COR-L47 (cell line): Measurements from ENCODE around the gene DEFB121.
"Not testable (repeated sequence)": the region's sequence is repeated elsewhere in the genome, so short reads cannot be mapped to it uniquely, and the experiment has no call there.

Experiments
- DNase-seq: peaks from one replicate; lab custom pipeline; 2025; lab: John Stamatoyannopoulos, UW

DEFB121 gene

GRCh38 chr20:31406115-31406514, at the start of gene DEFB121:
DEFB121 (minus strand) TSS chr20:31406215; CDS start chr20:31406152, 63 bp downstream.
- no peak for DNase-seq

GRCh38 chr20:31454361-31454760, 48.3 kb upstream of the DEFB121 start:
- DNase-seq, result no peak

GRCh38 chr20:31452575-31452974, 46.6 kb upstream of the DEFB121 start:
- DNase-seq, result no peak

DNA sequence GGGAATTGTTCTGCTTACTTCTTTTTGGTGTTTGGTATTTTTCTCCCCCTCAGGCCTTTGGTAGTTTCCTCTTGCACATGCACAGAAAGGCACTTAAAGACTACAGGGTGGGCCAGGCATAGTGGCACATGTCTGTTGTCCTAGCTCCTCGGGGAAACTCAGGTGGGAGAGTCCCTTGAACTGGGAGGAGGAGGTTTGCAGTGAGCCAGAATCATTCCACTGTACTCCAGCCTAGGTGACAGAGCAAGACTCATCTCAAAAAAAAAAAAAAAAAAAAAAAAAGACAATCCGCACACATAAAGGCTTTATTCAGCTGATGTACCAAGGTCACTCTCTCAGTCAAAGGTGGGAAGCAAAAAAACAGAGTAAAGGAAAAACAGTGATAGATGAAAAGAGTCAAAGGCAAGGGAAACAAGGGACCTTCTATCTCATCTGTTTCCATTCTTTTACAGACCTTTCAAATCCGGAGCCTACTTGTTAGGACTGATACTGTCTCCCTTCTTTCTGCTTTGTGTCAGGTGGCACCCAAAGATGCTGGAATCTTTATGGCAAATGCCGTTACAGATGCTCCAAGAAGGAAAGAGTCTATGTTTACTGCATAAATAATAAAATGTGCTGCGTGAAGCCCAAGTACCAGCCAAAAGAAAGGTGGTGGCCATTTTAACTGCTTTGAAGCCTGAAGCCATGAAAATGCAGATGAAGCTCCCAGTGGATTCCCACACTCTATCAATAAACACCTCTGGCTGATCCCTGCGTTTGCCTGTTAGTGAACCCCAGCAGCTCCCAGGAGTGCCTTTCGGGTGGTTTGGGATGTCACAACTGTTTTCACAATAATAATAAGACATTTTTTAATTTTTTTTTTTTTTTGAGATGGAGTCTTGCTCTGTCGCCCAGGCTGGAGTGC, 43.7 kb upstream of the DEFB121 start:
- DNase-seq, result no peak

- DNase-seq, result no peak
Observed at GRCh38 chr20:31446084-31446819, 40.2 kb upstream of the DEFB121 start.

- no peak for DNase-seq
Observed at GRCh38 chr20:31440012-31440659, 34.1 kb upstream of the DEFB121 start, which contains the start of gene DEFB123. DEFB123 (plus strand) TSS chr20:31440632; CDS start chr20:31440699, 67 bp downstream.

DNA sequence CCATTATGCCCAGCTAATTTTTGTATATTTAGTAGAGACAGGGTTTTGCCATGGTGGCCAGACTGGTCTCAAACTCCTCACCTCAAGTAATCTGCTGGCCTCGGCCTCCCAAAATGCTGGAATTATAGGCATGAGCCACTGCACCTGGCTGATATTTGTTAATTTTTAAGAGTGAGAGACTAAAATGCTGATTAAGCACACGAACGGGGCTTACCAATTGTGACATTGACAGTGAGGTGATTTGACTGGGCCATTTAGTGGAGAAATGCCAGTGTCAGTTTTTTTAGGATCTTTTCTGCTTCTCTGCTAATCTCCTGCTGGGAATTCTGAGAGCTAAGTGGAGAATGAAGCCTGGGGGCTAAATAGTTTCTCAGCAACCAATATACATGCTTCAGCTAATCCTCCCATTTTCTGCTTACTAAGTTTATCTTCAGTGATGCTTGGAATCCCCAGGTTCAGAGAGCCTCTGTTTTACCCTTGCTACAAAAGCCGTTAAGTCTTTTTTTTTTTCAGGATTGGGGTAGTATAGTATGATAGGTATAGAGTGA, 24.6 kb upstream of the DEFB121 start:
- no peak for DNase-seq

GRCh38 chr20:31427576-31427975, 21.6 kb upstream of the DEFB121 start:
- DNase-seq, result not testable (repeated sequence)

- DNase-seq, result not testable (repeated sequence)
Observed at GRCh38 chr20:31426891-31427551, 21.0 kb upstream of the DEFB121 start.

GRCh38 chr20:31425797-31426196, 19.8 kb upstream of the DEFB121 start:
- DNase-seq, result no peak

DNA sequence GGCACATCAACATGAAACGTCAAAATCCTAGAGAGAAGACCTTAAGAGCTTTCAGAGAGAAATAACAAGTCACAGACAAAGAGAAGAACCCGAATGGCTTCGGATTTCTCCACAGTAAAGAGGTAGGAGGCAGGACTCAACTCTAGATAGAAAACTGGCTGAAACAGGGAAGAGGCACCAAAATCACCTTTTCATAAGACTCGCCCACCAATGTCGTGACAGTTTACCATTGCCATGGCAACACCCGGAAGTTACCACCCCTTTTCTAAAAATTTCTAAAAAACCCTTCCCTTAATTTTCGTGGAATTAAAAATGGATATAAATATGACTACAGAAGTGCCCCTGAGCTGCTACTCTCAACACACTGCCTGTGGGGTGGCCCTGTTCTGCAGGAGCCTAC, 12.3 kb upstream of the DEFB121 start:
- no peak for DNase-seq

DNA sequence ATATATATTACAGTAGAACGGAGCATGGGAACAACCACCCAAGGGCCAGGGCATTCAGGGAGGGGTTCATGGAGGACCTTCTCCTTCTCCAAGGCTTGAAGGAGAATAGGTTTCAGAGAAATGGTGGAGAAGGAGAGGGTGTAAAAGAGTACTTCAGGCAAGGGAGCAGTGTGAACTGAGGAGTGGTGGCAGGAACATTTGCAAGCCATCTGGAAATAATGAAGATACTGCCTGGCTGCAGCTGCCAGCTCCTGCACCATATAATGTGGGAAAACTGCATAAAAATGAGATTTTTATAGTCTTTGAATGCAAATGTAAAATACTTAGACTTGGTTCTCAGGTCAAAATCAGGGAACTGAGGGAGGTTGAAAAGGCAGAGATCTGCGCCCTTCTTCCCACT, 9.6 kb upstream of the DEFB121 start:
- DNase-seq, result no peak

- no peak for DNase-seq
Observed at GRCh38 chr20:31414381-31414780, 8.4 kb upstream of the DEFB121 start.

DNA sequence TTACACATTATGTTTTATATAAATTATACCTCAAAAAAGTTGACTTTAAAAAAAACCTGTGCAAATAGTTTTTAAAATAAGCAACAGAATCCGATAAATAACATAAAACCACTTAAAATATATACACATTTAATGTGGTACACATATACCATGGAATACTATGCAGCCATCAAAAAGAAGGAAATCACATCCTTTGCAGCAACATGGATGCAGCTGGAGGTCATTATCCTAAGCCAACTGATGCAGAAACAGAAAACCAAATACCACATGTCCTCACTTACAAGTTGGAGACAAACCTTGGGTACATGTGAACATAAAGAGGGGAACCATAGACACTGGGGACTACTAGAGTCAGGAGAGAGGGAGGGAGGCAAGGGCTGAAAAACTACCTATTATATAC, 4.0 kb upstream of the DEFB121 start:
- DNase-seq, result no peak

DNA sequence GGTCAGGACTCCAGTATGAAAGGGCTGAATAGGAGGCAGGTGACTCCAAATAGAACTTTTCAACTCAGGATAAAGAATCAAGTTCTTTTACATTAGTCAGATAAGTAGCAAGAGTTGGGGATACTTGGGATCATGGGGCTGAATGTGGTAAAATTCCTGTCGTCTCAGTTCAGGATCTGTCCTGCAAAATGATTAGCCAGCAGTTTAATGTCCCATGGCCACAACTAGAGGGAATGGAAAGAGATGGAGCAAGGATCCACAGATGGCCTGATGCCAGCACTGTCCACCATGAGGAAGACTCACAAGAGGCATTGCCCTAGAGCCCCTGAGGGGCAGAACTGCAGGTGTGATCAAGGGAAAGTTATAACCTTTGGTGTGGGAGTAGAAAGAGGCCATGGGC, 2.1 kb downstream of the DEFB121 start:
- DNase-seq, result no peak

DNA sequence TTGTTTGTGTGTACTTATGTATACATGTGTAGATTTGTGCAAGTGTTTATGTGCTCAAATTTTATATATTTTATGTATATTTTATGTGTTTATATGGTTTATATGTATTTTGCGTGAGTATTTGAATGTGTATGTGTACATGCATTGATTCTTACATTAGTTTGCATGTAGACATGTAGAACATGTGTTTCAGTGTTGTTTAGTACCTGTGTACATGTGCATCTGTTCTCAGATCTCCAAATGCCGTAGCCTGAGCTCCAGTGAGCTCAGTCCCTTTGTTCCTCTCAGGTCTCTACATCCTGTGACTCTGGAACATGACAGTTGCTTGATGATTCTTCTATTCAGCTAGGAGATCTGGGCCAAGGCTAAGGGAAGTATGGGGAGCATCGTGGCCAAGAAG, 11.1 kb downstream of the DEFB121 start:
- DNase-seq, result no peak

GRCh38 chr20:31392836-31393235, 13.2 kb downstream of the DEFB121 start:
- DNase-seq, result no peak

- DNase-seq, result no peak
Observed at GRCh38 chr20:31390490-31390889, 15.5 kb downstream of the DEFB121 start, which contains the start of gene DEFB119. DEFB119 (minus strand) TSS chr20:31390590; CDS start chr20:31390483, 107 bp downstream.

DNA sequence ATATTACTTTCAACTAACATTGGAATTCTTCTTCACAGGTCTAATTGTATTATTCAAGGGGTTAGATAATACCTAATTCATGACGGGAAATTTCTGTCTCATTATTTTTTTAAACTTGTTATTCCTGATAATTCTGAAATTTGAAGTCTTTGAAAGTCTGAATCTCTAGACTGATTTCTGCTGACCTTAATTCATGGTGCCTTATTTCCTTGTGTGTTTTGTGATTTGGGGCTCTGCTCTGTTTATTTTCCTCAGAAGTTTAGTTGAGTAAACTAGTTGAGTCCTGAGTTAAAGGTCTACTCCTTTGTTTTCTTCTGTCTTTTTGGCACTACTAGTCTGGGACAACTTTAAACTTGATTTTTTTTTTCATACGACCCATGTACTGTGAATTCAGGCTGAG, 31.7 kb downstream of the DEFB121 start:
- no peak for DNase-seq

DNA sequence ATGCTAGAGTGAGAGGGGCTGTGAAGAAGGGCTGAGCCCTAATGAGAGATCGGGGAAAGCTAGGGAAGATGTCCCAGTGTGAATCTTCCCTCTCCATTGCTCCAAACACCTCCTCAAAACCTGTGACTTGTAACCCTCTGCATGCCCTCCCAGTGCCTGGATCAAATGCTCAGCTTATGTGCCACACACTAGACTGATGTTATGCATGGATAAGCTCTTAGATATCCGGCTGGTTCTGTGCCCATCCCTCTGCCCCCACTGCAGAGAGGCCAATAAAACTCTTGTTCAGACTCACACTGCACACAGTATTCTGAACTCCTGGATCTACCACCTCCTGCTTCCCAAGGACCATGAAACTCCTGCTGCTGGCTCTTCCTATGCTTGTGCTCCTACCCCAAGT, 37.7 kb downstream of the DEFB121 start, which contains the start of gene DEFB118:
Gene DEFB118 (plus strand): TSS at position 301 of the 400 bp plus-strand sequence. CDS start 50 bp downstream, at position 351.
- DNase-seq, result no peak

DNA sequence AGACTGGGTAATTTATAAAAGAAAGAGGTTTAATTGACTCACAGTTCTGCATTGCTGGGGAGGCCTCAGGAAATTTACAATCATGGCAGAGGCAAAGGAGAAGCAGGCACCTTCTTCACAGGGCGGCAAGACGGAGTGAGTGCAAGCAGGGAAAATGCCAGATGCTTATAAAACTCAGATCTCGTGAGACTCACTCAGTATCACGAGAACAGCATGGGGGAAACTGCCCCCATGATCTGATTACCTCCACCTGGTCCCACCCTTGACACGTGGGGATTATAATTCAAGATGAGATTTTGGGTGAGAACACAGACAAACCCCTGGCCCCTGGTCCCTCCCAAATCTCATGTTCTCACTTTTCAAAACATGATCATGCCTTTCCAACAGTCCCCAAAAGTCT, 41.7 kb downstream of the DEFB121 start:
- not testable (repeated sequence) for DNase-seq
